H7 (cell line): ENCODE results near the gene NAA10. TPM values are rescaled to one million over a fixed set of nuclear protein-coding genes. Genes with fewer than 3 reads are reported as not detected.
A peak's percentile ranks its signal among the peaks of the same experiment; 100 is the strongest.

Experiments
- DNase-seq: peaks from one replicate; pipeline ENCODE4 v3.0.0; 2012
- H3K27me3 ChIP-seq: 2 replicates; pipeline ENCODE4 v1.6.0; 2011; ENCODE audit warnings: mild to moderate bottlenecking, low read length; ENCODE audit not compliant: control insufficient read depth, insufficient read depth
- H3K36me3 ChIP-seq: replicated peaks from 2 replicates; pipeline ENCODE4 v1.5.1; 2011; ENCODE audit warnings: low read length; ENCODE audit not compliant: control insufficient read depth, insufficient read depth
- H3K4me3 ChIP-seq: 2 replicates; pipeline ENCODE4 v1.5.1; 2011; ENCODE audit warnings: low read depth, mild to moderate bottlenecking, control low read depth, low read length, moderate library complexity; ENCODE audit not compliant: insufficient read depth
- total RNA-seq: library from RNA; depleted of rRNA; stranded (reverse); fragments of >200 nt; shearing (Covaris generic); gene quantifications from 2 replicates; pipeline ENCODE4 v1.2.3, GENCODE V29; 2014

The NAA10 gene
- total RNA-seq, 1 experiment from 2014 or later: 97.4 TPM

DNA sequence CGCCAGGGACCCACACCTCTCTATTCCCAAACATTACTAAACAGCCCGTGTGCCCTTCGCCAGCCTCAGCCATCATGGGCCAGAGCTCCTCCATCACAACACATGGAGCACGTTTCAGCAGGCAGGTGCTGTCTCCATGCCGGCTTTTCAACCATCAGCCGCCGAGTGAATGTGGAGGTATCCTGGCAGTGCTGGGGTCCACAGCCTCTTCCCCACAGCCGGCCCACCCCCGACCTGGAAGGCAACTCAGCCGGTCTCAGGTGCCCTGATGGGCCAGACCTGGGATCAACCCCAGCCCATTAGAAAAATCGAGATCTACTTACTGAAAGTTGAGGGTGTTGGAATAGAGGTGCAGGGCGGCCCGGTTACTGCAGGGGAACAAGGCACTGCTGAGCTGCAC lies 3.1 kb downstream of the NAA10 start:
- no peak for DNase-seq
- Histone ChIP-seq H3K4me3 (no peak overlapping the region), H3K36me3 (peaks cover 2% of the 10 kb centered on the region), H3K27me3 (no peaks in the 10 kb centered on the region)

DNA sequence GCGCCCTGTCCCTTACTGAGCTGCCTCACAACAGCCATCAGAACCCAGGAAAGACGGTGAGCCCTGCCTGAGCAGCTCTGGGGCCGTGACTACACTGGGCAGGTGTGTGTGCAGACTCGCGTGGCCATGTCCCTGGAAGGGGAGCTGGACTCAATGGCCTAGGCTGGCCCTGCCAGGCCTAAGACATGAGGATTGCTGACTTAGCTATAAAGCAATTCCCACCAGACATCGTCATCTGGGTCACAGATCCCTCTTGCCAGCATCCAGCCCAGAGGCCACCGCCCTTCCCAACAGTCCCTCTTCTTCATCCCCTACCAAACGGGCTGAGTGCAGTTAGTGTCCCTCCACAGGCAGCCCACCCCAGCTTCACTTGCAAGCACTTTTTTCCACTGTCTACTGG lies 3.7 kb downstream of the NAA10 start:
- Histone ChIP-seq H3K36me3 (peaks cover 2% of the 10 kb centered on the region), H3K4me3 (no peak overlapping the region), H3K27me3 (no peaks in the 10 kb centered on the region)
- no peak for DNase-seq

DNA sequence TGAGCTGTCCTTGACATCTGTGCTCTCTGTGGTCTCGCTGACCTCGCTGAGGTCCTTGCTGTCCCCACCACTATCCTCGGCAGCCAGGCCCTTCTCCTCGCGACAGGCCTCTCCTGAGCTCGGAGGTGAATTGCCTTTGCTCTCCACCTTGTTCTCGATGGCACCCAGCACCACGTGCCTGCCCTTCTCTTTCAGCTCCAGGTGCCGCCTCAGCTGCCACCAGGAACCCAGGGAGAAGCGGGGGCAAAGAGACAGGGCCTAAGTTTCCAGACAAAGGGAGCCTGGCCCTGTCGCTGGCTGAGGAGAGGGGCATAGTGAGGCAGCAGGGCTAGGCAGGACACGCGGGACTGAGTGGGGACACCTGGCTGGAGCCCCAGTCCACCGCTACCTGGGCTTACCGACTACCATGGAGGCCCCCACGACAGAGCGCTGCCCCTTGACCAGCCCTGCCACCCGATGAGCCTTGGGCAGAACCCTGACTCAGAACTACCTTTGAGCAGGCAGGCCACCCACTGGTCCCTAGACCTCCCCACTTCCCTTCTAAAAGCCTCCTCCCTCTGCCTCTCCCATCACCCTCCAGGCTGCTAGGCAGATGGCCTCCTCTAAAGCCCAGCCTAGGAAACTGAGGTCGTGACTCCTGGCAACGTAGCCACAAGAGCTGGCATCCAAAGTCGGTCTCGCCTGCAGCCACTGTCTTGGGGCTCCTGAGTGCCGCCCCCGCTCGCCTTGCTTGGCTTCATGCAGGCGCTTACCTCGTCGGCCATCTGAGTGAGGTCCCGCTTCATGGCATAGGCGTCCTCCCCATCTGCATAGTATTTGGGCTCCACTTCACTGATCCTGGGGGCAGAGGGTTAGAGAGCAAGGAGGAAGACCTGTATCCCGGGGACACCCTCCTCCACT lies 4.6 kb downstream of the NAA10 start:
- Histone ChIP-seq H3K27me3 (no peaks in the 10 kb centered on the region), H3K4me3 (no peak overlapping the region), H3K36me3 (peaks cover 2% of the 10 kb centered on the region)
- DNase-seq: no peak

DNA sequence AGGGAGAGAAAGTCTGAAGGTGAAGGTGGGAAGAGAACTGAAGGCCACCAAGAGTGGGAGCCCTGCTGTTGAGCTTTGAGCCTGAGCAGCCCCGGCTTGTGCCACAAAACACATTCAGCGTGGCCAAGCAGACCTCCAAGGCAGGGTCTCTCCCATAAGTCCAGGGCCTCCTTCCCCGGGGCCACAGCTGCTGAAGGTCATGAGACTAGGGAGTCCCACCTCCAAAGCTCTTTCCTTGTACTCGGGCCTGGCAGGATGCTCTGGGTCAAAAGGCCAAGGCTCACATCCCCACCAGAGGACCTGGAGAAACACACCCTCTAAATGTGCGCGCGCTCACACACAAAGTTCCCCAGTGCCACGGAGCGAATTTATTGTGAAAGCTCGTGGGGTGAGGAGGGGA lies 5.3 kb downstream of the NAA10 start:
- H3K36me3 ChIP-seq: peaks cover 2% of the 10 kb centered on the region
- no peak for DNase-seq
- H3K27me3 ChIP-seq: no peaks in the 10 kb centered on the region
- H3K4me3 ChIP-seq: no peak overlapping the region

GRCh38 chrX:153928846-153929245 lies 6.0 kb downstream of the NAA10 start:
- Histone ChIP-seq H3K36me3 (peaks cover 2% of the 10 kb centered on the region), H3K4me3 (no peak overlapping the region; the same call in 1 of the 2 replicates), H3K27me3 (no peaks in the 10 kb centered on the region)
- DNase-seq: no peak

GRCh38 chrX:153927922-153928760 lies 6.7 kb downstream of the NAA10 start:
- DNase-seq: peak; percentile 97
- no peaks in the 10 kb centered on the region for H3K27me3 ChIP-seq
- H3K36me3 ChIP-seq: peaks cover 2% of the 10 kb centered on the region
- peak overlapping the region; percentile 66 for H3K4me3 ChIP-seq

GRCh38 chrX:153927672-153927921 lies 7.2 kb downstream of the NAA10 start:
- peaks cover 2% of the 10 kb centered on the region for H3K36me3 ChIP-seq
- no peaks in the 10 kb centered on the region for H3K27me3 ChIP-seq
- no peak for DNase-seq
- peak overlapping the region; percentile 66 for H3K4me3 ChIP-seq

GRCh38 chrX:153926858-153927671 lies 7.8 kb downstream of the NAA10 start:
- DNase-seq: no peak
- H3K27me3 ChIP-seq: no peaks in the 10 kb centered on the region
- H3K4me3 ChIP-seq: peak overlapping the region; percentile 66
- peaks cover 2% of the 10 kb centered on the region for H3K36me3 ChIP-seq

DNA sequence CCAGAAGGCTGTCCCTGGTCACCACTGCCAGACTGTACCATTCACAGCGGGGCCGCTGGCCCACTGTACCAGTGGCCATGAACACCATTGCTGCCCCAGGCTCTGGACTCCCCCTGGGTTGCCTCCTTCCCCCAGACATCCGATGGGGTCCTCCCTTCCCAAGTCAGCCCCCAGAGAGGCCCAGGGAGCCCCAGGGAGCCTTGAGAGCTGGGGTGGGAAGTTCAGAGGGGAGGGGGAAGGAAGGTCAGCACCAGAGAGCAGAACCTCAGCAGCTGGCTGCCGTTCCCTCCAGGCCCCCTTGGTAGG lies 8.3 kb downstream of the NAA10 start:
- peak; percentile 81 for DNase-seq
- H3K27me3 ChIP-seq: no peaks in the 10 kb centered on the region
- peaks cover 2% of the 10 kb centered on the region for H3K36me3 ChIP-seq
- H3K4me3 ChIP-seq: peak overlapping the region; percentile 66

GRCh38 chrX:153925739-153926551 lies 8.9 kb downstream of the NAA10 start, which contains the start of gene ARHGAP4:
Gene ARHGAP4 (minus strand): TSS chrX:153926264. CDS start chrX:153926202, 62 bp downstream.
- Histone ChIP-seq H3K4me3 (peak within 1 kb of the TSS; percentile 66), H3K27me3 (no peaks in the 10 kb centered on the region), H3K36me3 (no peaks in the 10 kb centered on the region; the same call in 1 of the 2 replicates)
- peak; percentile 82 for DNase-seq

DNA sequence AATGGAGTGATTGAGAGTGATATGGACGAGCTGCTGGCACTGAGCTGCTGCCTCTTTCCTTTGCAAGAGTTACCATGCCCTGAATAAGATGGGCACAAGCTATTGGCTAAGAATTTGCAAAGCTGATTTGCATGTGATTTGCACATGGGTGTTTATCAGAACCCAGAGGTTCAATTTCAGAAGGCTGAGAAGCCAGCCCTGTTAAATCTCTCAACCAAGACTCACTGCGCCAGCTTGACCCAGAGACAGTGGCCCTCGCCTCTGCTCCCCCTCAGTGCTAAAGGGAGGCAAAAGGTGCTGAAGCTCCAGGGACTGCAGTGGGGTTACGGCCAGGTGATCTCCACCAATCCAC lies 9.5 kb downstream of the NAA10 start:
- Histone ChIP-seq H3K4me3 (peak overlapping the region; percentile 66), H3K27me3 (no peaks in the 10 kb centered on the region), H3K36me3 (no peaks in the 10 kb centered on the region; the same call in 1 of the 2 replicates)
- DNase-seq: no peak

DNA sequence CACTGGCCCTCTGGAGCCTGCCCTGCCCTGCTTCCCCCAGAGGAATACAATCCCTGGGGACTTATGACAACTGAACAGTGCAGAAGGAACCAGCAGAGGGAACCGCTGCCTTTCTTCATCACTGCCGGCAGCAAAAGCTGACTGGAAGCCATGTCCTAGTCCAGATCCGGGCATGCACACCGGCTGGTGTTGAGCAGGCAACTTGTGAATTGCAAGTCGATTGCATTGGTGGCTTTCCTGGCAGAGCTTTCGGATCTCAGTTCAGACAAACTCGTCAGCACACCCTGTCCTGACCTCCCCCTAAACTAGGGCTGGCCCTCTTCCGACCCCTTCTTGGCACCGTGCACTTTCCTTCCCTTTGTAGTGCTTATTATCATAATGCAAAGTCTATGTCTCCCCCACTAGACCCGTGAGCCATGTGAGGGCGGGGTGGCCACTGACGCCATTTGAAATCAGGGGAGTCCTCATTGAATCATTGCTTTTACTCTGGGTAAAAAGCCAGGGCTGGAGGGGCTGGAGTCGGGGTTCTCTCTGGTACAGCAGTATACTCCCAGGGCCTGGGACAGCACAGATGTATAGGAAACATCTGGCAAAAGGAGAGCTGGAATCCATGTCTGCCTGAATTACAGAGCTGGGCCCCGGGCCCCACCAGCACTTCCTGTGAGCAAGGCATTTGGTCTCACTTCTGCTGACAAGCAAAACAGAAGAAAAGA lies 10.5 kb downstream of the NAA10 start:
- no peak overlapping the region for H3K4me3 ChIP-seq
- DNase-seq: no peak
- H3K27me3 ChIP-seq: no peaks in the 10 kb centered on the region
- no peaks in the 10 kb centered on the region; the same call in 1 of the 2 replicates for H3K36me3 ChIP-seq
